C1 segment of cervical spinal cord (tissue), 14 donors: ENCODE measurements around the gene YTHDF2.

Experiments
- DNase-seq, 14 donors: peaks; one replicate each; lab custom pipeline; 2025; lab: John Stamatoyannopoulos, UW

Gene YTHDF2

GRCh38 chr1:28801461-28801860 lies 64.7 kb downstream of the YTHDF2 start:
- no peak for DNase-seq

DNA sequence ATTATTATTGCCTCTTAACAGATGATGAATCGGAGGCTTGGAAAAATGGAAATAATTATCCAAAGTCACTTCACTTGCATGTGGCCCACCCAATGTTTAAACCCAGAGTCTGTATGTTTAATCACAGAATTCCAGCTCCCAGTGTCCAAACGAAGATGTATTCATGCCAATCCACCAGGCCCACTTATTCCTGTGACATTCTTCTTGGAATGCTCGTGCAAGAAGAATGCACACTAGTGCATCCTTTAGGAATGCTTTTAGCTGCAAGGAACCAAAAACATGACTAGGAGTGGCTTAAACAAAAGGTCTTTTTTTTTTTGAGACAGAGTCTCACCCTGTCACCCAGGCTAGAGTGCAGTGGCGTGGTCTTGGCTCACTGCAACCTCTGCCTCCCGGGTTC lies 66.3 kb downstream of the YTHDF2 start:
- no peak for DNase-seq

DNA sequence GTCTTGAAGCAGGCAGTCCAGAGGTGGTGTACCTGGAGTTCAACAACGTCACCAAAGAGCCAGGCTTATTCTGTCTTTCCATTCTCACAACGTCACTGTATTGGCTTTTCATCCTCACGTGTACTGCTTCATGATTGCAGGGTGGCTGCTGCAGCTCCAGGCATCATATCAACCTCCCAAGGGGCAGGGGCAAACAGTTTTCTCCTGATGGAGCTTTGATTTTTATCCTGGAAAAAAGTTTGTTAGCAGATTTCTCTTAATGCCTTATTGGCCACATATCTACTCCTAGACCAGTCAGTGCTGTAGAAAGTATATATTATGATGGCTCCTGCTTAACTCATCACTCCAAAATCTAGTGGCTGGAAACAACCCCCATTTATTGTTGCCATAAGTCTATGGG lies 66.9 kb downstream of the YTHDF2 start:
- no peak for DNase-seq

DNA sequence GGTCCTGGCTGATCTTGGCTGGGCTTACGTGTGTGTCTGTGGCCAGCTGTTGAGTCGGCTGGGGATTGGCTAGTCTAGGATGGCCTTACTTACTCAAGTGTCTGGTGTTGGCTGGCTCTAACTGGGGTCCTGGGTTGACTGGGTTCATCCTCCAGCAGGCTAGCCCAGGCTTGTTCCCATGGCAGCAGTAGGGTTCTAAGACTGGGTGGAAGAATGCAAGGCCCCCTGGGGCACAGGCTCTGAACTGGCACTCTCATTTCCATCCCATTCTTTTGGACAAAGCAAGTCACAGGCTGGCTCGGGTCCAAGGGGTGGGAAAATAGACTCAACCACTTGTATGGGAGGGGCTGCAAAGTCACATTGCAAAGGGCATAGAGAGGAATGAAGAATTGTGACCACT lies 67.3 kb downstream of the YTHDF2 start:
- DNase-seq = no peak

GRCh38 chr1:28807046-28807445 lies 70.3 kb downstream of the YTHDF2 start:
- no peak for DNase-seq

GRCh38 chr1:28807986-28808385 lies 71.2 kb downstream of the YTHDF2 start:
- no peak for DNase-seq

DNA sequence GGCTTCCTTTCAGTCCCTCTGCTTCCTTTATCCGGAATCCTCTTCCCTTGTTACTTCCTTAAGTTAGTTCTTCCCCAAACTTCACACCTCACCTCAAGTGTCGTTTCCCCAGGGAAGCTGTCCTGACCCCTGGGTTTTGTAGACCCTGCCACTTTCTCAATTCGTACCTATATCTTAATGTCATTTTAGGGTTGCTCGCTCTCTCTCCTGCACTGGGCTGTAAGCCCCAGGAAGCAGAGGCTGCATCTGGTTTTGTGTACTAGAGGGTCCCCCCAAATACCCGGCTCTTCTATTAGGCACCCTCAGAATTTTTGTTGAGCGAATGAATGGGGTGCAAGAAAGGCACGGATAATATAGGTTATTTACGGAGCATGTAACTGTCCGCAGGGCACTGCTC lies 74.6 kb downstream of the YTHDF2 start:
- no peak for DNase-seq

DNA sequence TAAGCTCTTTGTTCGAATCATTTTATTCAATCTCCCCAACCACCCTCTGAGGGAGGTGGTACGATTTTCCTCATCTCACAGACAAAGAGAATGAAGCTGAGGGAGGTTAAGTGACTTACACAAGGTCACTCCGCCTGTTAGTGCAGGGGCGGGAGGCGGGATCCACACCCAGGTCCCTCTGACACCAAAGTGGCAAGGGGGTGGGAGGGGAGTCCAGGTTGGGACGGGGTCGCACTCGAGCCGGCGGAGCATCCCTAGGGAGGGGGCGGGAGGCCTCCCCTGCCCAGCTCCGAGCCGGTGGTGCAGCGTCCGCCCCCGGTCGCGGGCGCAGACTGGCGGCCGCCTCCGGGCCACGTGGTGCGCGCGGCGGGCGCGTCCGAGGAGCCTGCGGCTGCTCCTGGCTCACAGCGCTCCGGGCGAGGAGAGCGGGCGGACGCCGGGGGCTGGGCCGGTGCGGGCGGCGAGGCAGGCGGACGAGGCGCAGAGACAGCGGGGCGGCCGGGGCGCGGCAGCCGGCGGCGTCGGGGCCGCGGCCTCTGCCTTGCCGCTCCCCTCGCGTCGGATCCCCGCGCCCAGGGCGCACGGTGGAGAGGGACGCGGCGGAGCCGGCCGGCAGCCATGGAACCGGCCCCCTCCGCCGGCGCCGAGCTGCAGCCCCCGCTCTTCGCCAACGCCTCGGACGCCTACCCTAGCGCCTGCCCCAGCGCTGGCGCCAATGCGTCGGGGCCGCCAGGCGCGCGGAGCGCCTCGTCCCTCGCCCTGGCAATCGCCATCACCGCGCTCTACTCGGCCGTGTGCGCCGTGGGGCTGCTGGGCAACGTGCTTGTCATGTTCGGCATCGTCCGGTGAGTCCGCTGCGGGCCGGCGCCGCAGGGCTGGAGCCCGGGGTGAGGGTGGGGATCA lies 75.3 kb downstream of the YTHDF2 start, which contains the start of gene OPRD1:
Gene OPRD1, plus strand, starts transcription at position 405 of the 903 bp plus-strand sequence. Its CDS starts 214 bp downstream, at position 619.
- no peak for DNase-seq

GRCh38 chr1:28812669-28813468 lies 76.1 kb downstream of the YTHDF2 start:
- DNase-seq = no peak

- no peak for DNase-seq
Observed at GRCh38 chr1:28813931-28814465, 77.3 kb downstream of the YTHDF2 start.

- DNase-seq = no peak
Observed at GRCh38 chr1:28815533-28816185, 78.9 kb downstream of the YTHDF2 start.

GRCh38 chr1:28817133-28817532 lies 80.4 kb downstream of the YTHDF2 start:
- DNase-seq = no peak

GRCh38 chr1:28819020-28819419 lies 82.3 kb downstream of the YTHDF2 start:
- DNase-seq = no peak
